Duodenal mucosa (tissue), 2 donors: Measurements from ENCODE around the gene GAS7.

Experiments used
- H3K27ac ChIP-seq: one replicate; pipeline ENCODE4 v1.7.0; 2013; ENCODE audit warnings: low read depth, low read length
- H3K27me3 ChIP-seq, 2 donors: one replicate each; pipeline ENCODE4 v1.7.0; 2013; ENCODE audit warnings: low read length in 2 of 2, control low read depth in 1 of 2; ENCODE audit not compliant: insufficient read depth in 2 of 2, control insufficient read depth in 1 of 2
- H3K36me3 ChIP-seq, 2 donors: one replicate each; pipeline ENCODE4 v1.7.0; 2013; ENCODE audit warnings: low read length in 2 of 2, control low read depth in 1 of 2; ENCODE audit not compliant: insufficient read depth in 2 of 2, control insufficient read depth in 1 of 2
- H3K4me1 ChIP-seq, 2 donors: one replicate each; pipeline ENCODE4 v1.7.0; 2013; ENCODE audit warnings: low read length in 2 of 2, control low read depth in 1 of 2; ENCODE audit not compliant: insufficient read depth in 2 of 2, control insufficient read depth in 1 of 2
- H3K4me3 ChIP-seq, 2 donors: one replicate each; pipeline ENCODE4 v1.7.0; 2013; ENCODE audit warnings: low read length in 2 of 2, low read depth in 1 of 2
- H3K9ac ChIP-seq, 2 donors: one replicate each; pipeline ENCODE4 v1.7.0; 2013; ENCODE audit warnings: low read length in 2 of 2, low read depth in 1 of 2
- H3K9me3 ChIP-seq, 2 donors: one replicate each; pipeline ENCODE4 v1.7.0; 2013; ENCODE audit warnings: low read length in 2 of 2, control low read depth in 1 of 2; ENCODE audit not compliant: control insufficient read depth in 1 of 2

GAS7 gene

DNA sequence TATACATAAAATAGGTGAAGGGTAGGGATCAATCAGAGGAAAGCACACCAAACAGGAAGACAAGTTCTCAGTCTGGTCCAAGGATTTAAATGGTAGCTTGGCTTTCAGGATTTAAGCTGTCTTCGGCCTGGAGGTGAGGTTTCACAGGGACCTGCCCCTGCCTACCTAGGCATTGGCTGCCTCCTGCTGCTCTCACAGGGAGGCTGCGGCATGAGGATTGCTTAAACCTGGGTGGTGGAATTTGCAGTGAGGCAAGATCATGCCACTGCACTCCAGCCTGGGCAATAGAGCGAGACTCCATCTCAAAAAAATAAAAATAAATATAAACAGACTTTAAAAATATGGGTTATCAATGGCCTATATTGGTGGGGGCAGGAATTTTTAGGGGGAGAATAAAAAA lies 114.5 kb downstream of the GAS7 start:
- Histone ChIP-seq H3K36me3 (no peaks in the 10 kb centered on the region), H3K27ac (no peak overlapping the region), H3K9ac (no peak overlapping the region), H3K4me3 (no peak overlapping the region), H3K9me3 (peaks cover 0 to 2% of the 10 kb centered on the region in 2 donors), H3K4me1 (peaks cover 0 to 5% of the 10 kb centered on the region in 2 donors), H3K27me3 (no peaks in the 10 kb centered on the region)

DNA sequence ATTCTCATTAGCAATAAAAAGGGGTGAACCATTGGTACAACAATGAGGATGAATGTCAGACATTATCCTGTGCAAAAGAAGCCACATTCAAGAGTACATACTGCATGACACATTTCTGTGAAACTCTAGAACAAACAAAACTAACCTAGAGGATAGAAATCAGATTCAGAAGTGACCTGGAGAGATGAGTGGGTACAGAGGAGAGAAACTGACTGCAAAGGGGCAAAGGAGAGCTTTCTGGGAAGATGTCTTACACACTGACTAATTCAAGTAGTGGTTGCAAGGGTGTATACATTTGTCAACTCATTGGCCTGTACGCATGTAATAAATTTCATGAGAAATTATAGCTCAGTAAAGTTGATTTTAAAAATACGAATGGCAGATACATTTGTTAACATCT lies 115.6 kb downstream of the GAS7 start:
- Histone ChIP-seq H3K9ac (no peak overlapping the region), H3K4me1 (peaks cover 0 to 5% of the 10 kb centered on the region in 2 donors), H3K9me3 (peaks cover 0 to 2% of the 10 kb centered on the region in 2 donors), H3K27ac (no peak overlapping the region), H3K36me3 (no peaks in the 10 kb centered on the region), H3K27me3 (no peaks in the 10 kb centered on the region), H3K4me3 (no peak overlapping the region)

DNA sequence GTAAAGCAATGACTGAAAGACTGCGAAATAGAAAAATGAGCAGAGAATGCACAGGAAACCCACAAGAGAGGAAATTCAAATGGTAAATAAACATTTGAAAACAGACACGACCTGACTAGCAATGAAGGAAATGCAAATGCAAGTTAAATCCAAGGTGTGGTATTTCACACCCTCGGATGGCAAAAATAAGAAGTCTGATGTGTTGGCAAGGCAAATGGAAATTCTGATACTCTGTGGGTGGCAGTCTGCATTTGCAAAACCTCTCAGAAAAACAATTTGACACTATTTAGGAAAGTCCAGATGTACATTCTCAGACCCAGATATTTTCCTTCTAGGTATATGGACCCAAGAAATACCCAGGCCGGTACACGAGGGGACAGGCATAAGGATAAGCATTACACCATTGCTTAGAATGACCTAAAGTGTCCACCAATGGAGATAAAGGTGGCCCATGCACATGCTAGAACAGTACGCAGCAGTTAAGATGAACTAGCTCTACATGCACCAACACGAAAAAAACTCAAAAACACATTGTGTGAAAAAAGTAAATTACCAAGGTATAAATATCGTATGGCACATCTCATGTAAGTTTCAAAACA lies 116.7 kb downstream of the GAS7 start:
- H3K9ac ChIP-seq, result no peak overlapping the region
- no peaks in the 10 kb centered on the region for H3K4me1 ChIP-seq
- H3K4me3 ChIP-seq, result no peak overlapping the region
- H3K27ac ChIP-seq, result no peak overlapping the region
- H3K9me3 ChIP-seq, result peaks cover 2 to 4% of the 10 kb centered on the region in 2 donors
- no peaks in the 10 kb centered on the region for H3K36me3 ChIP-seq
- H3K27me3 ChIP-seq, result no peaks in the 10 kb centered on the region

DNA sequence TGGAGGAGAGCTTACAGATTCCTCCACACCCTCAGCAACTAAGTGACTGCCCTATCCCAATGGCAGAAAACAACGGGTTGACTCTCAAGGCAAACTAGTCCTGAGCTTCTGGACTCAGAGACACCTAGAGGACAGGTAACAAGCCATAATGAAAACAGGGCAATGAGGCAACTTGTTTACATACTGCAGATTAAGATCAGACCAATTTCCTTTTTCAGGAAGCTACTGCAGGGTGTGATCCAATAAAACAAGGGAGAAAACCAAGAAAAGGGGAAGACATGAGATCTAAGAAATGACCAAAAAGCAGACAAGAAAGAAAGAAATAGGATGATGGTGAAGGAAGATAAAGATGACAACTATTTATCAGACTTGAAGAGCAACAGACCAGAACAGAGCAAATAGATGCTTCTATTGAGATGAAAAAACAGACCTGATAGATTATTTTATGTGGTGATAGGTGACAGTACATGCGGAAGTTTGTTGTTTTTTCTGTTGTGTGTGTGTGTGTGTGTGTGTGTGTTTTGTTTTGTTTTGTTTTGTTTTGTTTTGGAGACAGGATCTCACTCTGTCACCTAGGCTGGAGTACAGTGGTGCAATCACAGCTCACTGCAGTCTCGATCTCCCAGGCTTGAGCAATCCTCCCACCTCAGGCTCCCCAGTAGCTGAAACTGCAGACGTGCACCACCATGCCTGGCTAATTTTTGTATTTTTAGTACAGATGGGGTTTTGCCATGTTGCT lies 120.7 kb downstream of the GAS7 start:
- H3K36me3 ChIP-seq, result no peaks in the 10 kb centered on the region
- H3K4me3 ChIP-seq, result no peak overlapping the region
- H3K27ac ChIP-seq, result no peak overlapping the region
- H3K9me3 ChIP-seq, result peaks cover 0 to 4% of the 10 kb centered on the region in 2 donors
- H3K27me3 ChIP-seq, result no peaks in the 10 kb centered on the region
- no peak overlapping the region for H3K9ac ChIP-seq
- no peaks in the 10 kb centered on the region for H3K4me1 ChIP-seq

DNA sequence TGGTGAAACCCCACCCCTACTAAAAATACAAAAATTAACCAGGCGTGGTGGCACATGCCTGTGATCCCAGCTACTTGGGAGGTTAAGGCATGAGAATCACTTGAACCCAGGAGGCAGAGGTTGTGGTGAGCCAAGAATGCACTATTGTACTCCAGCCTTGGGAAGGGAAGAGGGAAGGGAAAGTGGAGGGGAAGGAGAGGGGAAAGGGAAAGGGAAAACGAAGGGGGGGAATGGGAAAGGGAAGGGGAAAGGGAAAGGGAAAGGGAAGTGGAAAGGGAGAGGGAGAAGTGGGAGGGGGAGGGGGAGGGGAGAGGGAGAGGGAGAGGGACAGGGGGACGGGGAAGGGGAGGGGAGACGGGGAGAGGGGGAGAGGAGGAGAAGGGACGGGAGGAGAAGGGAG lies 122.5 kb downstream of the GAS7 start:
- Histone ChIP-seq H3K4me1 (no peaks in the 10 kb centered on the region), H3K27me3 (no peaks in the 10 kb centered on the region), H3K27ac (no peak overlapping the region), H3K4me3 (no peak overlapping the region), H3K36me3 (no peaks in the 10 kb centered on the region), H3K9ac (no peak overlapping the region), H3K9me3 (peaks cover 0 to 4% of the 10 kb centered on the region in 2 donors)

DNA sequence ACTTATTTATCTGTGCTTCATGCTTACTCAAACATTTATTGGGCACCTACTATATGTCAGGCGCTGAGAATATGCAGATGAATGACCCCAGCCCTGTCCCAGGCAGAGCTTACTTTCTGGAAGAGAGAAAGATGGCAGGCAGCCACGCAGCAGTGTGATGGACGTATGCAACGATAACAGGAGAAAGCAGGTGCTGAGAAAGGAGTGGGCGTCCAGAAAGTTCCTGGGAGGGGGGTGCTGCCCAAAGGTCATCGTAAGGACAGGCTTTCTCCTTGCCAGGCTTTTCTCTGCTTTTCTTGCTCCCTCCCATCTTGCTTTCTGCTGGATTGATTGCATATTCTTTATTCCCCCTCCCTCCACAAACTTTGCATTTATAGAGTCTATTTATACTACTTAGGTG lies 124.5 kb downstream of the GAS7 start:
- Histone ChIP-seq H3K36me3 (no peaks in the 10 kb centered on the region), H3K27ac (no peak overlapping the region)

DNA sequence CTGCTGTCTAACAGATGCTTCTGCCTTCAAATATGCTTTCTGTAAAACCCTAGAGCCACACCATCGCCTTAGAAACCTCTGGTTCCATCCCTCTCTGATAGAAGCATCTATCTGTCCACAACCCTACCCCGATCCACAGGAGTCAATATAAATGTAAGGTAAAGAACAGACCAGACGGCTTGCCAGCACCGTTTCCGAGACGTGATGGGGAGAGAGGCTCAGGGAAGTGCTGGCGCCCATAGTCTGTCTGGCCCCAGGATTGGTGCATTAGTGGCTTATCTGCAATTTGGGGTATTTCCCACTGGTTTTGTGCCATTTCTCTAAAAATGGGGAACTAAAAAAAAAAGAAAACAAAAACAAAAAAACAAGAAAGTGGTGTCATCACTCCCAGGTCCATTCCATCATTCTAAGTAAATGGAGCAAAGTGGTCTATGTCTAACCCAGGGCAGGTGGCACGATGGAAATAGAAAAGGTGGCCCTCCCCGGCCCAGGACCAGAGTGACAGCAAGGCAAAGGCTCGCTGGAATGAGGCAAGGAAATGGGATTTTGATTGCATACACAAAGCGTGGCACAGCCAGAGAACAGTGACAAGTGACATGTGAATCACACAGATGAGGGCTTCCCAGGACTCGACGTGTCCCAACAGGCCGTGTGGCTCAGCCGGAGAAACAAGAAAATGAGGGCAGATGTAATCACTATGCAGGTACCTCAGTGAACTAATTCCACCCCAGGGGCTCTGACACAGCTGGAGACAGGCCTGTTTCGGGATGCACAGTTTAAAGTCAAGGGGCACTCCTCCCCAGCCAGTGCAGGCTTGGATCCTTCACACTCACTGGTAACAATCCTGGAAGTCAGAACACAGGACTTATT lies 125.6 kb downstream of the GAS7 start:
- Histone ChIP-seq H3K9ac (no peak overlapping the region), H3K27ac (no peak overlapping the region), H3K4me1 (no peaks in the 10 kb centered on the region)

More for the DNA sequence above, 124.5 kb downstream of the GAS7 start:
- Histone ChIP-seq H3K27me3 (no peaks in the 10 kb centered on the region), H3K9me3 (peaks cover 0 to 4% of the 10 kb centered on the region in 2 donors), H3K4me3 (no peak overlapping the region), H3K9ac (no peak overlapping the region), H3K4me1 (no peaks in the 10 kb centered on the region)

DNA sequence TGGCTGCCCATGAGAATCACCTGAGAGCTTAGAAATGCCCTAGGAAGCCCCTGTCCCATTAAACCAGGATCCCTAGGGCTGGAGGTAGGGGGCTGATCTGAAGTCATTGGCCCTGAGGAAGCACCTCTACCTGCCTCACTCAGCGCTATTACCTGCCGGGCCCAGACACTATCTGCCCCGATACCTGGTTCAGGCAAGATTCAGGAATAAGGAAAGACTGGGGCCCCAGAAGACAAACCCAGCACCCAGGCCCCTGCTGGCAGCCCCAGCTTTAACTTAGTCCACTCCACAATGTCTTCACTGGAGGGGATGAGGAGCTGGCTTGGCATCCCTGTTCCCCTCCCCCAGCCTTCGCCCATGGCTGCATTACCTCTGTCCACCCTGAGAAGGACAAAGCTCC lies 126.3 kb downstream of the GAS7 start:
- no peak overlapping the region for H3K27ac ChIP-seq
- no peaks in the 10 kb centered on the region for H3K4me1 ChIP-seq
- H3K9me3 ChIP-seq, result no peaks in the 10 kb centered on the region
- no peaks in the 10 kb centered on the region for H3K36me3 ChIP-seq
- no peaks in the 10 kb centered on the region for H3K27me3 ChIP-seq
- H3K4me3 ChIP-seq, result no peak overlapping the region
- H3K9ac ChIP-seq, result no peak overlapping the region

More for the DNA sequence above, 125.6 kb downstream of the GAS7 start:
- no peak overlapping the region for H3K4me3 ChIP-seq
- no peaks in the 10 kb centered on the region for H3K36me3 ChIP-seq
- no peaks in the 10 kb centered on the region for H3K27me3 ChIP-seq
- peaks cover 0 to 4% of the 10 kb centered on the region in 2 donors for H3K9me3 ChIP-seq

DNA sequence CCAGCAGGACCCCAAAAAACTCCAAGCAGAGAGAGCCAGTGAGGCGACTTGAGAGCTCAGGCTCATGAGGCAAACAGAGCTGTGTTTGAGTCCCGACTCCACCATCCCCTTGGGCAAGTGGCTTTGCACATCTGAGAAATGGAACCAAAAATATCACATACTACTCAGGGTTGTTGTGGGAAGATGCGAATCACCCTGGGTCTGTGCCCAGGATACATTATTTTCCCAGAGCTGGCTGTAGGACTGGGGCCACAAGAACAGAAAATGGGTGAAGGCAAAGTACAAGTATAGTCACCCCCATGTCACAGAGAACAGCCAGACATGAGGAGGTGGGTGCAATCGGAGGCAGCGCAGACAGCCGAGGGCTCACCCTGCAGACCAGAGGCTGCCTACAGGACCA lies 127.3 kb downstream of the GAS7 start:
- no peak overlapping the region for H3K9ac ChIP-seq
- H3K27ac ChIP-seq, result no peak overlapping the region
- H3K36me3 ChIP-seq, result no peaks in the 10 kb centered on the region
- H3K4me1 ChIP-seq, result no peaks in the 10 kb centered on the region
- no peaks in the 10 kb centered on the region for H3K9me3 ChIP-seq
- H3K4me3 ChIP-seq, result no peak overlapping the region
- H3K27me3 ChIP-seq, result no peaks in the 10 kb centered on the region

DNA sequence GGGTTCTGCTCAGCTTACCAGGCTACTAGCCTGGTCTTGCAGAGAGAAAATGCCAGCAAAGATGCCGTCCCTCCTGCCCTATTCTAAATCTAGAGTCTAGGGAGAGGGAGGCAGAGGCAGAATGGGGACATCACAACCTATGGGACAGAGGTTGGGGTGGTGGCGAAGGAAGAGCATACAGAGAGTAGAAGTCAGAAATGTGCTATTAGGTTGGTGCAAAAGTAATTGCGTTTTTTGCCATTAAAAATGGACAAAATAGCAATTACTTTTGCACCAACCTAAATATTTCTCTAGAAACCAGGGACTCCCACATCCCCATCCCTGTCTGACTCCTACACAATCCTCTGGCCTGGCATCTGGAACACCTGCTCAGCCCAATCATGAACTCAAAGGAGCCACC lies 127.7 kb downstream of the GAS7 start:
- Histone ChIP-seq H3K27me3 (no peaks in the 10 kb centered on the region), H3K36me3 (no peaks in the 10 kb centered on the region), H3K9me3 (no peaks in the 10 kb centered on the region), H3K4me1 (no peaks in the 10 kb centered on the region), H3K4me3 (no peak overlapping the region), H3K9ac (no peak overlapping the region), H3K27ac (no peak overlapping the region)
